Neuronal stem cell (in vitro differentiated cells): Measurements from ENCODE around the gene FMO5.
"Not testable (repeated sequence)": the region's sequence is repeated elsewhere in the genome, so short reads cannot be mapped to it uniquely, and the experiment has no call there.

Experiments used
- DNase-seq: peaks from one replicate; pipeline ENCODE4 v3.0.0-alpha.2; 2013; ENCODE audit warnings: low spot score
- H2AFZ ChIP-seq: one replicate; pipeline ENCODE4 v1.6.1; 2013; ENCODE audit warnings: mild to moderate bottlenecking, low read length, inconsistent platforms
- H2AK5ac ChIP-seq: 2 replicates; pipeline ENCODE4 v1.6.1; 2013; ENCODE audit warnings: low read depth, mild to moderate bottlenecking, inconsistent platforms, low read length, moderate library complexity, mixed read lengths
- H2BK120ac ChIP-seq: 2 replicates; pipeline ENCODE4 v1.6.1; 2013; ENCODE audit warnings: low read depth, mild to moderate bottlenecking, inconsistent platforms, low read length, moderate library complexity, mixed read lengths
- H2BK12ac ChIP-seq: one replicate; pipeline ENCODE4 v1.6.1; 2013; ENCODE audit warnings: low read length, inconsistent platforms
- H2BK15ac ChIP-seq: 2 replicates; pipeline ENCODE4 v1.6.1; 2013; ENCODE audit warnings: mild to moderate bottlenecking, low read length, inconsistent platforms, mixed read lengths
- H2BK5ac ChIP-seq: one replicate; pipeline ENCODE4 v1.6.1; 2013; ENCODE audit warnings: inconsistent platforms, mild to moderate bottlenecking, low read length, moderate library complexity
- H3K14ac ChIP-seq: one replicate; pipeline ENCODE4 v1.6.1; 2013; ENCODE audit warnings: low read length, inconsistent platforms
- H3K18ac ChIP-seq: 2 replicates; pipeline ENCODE4 v1.6.1; 2013; ENCODE audit warnings: low read length, inconsistent platforms
- H3K23ac ChIP-seq: 2 replicates; pipeline ENCODE4 v1.6.1; 2013; ENCODE audit warnings: low read depth, mild to moderate bottlenecking, mixed read lengths, low read length, inconsistent platforms; ENCODE audit not compliant: poor library complexity
- H3K27ac ChIP-seq: replicated peaks from 3 replicates; pipeline ENCODE4 v1.5.1; 2013; ENCODE audit warnings: low read length, inconsistent platforms
- H3K27me3 ChIP-seq, 3 experiments: 2 replicates each; pipeline ENCODE4 v1.6.1; 2013; ENCODE audit warnings: low read length in 3 of 3, mild to moderate bottlenecking in 2 of 3, inconsistent platforms in 1 of 3, low read depth in 1 of 3, mixed read lengths in 1 of 3, moderate library complexity in 1 of 3; ENCODE audit not compliant: control insufficient read depth in 3 of 3, insufficient read depth in 3 of 3
- H3K36me3 ChIP-seq, 2 donors: replicated peaks in 1 of 2; 2 replicates each; pipeline ENCODE4 v1.6.1; 2013; ENCODE audit warnings: low read length in 2 of 2; ENCODE audit not compliant: control insufficient read depth in 2 of 2, insufficient read depth in 2 of 2
- H3K4ac ChIP-seq: 2 replicates; pipeline ENCODE4 v1.6.1; 2013; ENCODE audit warnings: inconsistent platforms, mild to moderate bottlenecking, low read length, moderate library complexity
- H3K4me1 ChIP-seq, 2 donors: 1 replicate in 1 of 2; 2 replicates in 1 of 2; pipeline ENCODE4 v1.6.1; 2013; ENCODE audit warnings: low read length in 2 of 2, low read depth in 1 of 2; ENCODE audit not compliant: control insufficient read depth in 2 of 2, insufficient read depth in 1 of 2
- H3K4me2 ChIP-seq: one replicate; pipeline ENCODE4 v1.6.1; 2013; ENCODE audit warnings: mild to moderate bottlenecking, low read length, inconsistent platforms; ENCODE audit not compliant: insufficient read depth, poor library complexity, severe bottlenecking
- H3K4me3 ChIP-seq, 2 donors: 2 replicates each; pipeline ENCODE4 v1.5.1; 2013; ENCODE audit warnings: low read length in 2 of 2, mild to moderate bottlenecking in 2 of 2, inconsistent platforms in 1 of 2, moderate library complexity in 1 of 2
- H3K79me1 ChIP-seq: one replicate; pipeline ENCODE4 v1.6.1; 2013; ENCODE audit warnings: low read depth, mild to moderate bottlenecking, inconsistent platforms, low read length, moderate library complexity
- H3K9ac ChIP-seq: one replicate; pipeline ENCODE4 v1.6.1; 2013; ENCODE audit warnings: mild to moderate bottlenecking, low read depth, low read length, inconsistent platforms; ENCODE audit not compliant: poor library complexity
- H3K9me3 ChIP-seq, 2 donors: replicated peaks in 1 of 2; 2 replicates each; pipeline versions ENCODE3 to v1.6.1; 2013; ENCODE audit warnings: low read length in 2 of 2, mild to moderate bottlenecking in 2 of 2, inconsistent platforms in 1 of 2, low read depth in 1 of 2, mixed read lengths in 1 of 2, moderate library complexity in 1 of 2; ENCODE audit not compliant: control insufficient read depth in 2 of 2, insufficient read depth in 1 of 2
- H4K8ac ChIP-seq: one replicate; pipeline ENCODE4 v1.6.1; 2013; ENCODE audit warnings: low read depth, mild to moderate bottlenecking, inconsistent platforms, low read length, moderate library complexity
- H4K91ac ChIP-seq: one replicate; pipeline ENCODE4 v1.6.1; 2013; ENCODE audit warnings: low read length, low read depth, mild to moderate bottlenecking, inconsistent platforms; ENCODE audit not compliant: poor library complexity
- WGBS, 2 donors: extraction: QIAGEN DNeasy Blood & Tissue Kit; methylation state at CpG; one replicate each; pipeline ENCODE4 v1.1.7; 2013; ENCODE audit warnings: missing lambda C conversion rate in 2 of 2, mixed read lengths in 1 of 2; ENCODE audit not compliant: insufficient read length in 2 of 2, insufficient replicate concordance in 1 of 2; ENCODE audit errors: extremely low coverage in 2 of 2; 5-methylcytosine and 5-hydroxymethylcytosine counted together

Gene FMO5

DNA sequence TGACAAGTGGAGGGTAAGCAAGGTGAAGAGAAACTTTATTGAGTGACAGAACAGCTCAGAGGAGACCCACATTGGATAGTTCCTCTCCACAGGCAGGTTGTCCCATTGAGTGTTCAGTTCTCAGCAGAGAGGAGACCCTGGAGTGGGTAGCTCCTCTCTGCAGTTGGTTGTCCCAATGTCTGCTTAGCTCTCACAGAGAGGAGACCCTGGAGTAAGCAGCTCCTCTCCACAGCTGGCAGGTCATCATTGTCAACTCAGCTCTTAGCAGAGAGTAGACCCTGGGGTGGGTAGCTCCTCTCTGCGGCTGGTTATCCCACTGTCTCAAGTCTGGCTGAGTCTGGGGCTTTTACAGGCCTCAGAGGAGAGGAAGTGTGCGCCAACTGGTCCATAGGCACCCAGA lies 11.3 kb upstream of the FMO5 start:
- no peak overlapping the region for H3K18ac ChIP-seq
- H2BK12ac ChIP-seq = no peak overlapping the region
- no peak overlapping the region for H3K14ac ChIP-seq
- H2BK120ac ChIP-seq = no peak overlapping the region
- no peak overlapping the region for H3K23ac ChIP-seq
- H3K79me1 ChIP-seq = no peaks in the 10 kb centered on the region
- no peak overlapping the region for H2AFZ ChIP-seq
- H2BK15ac ChIP-seq = no peak overlapping the region
- WGBS, 2 donors = no CpG with 5 or more reads among the region's 2 CpGs
- H3K4me2 ChIP-seq = no peak overlapping the region
- H3K9me3 ChIP-seq = peaks cover 14 to 21% of the 10 kb centered on the region in 2 donors
- no peak overlapping the region for H2BK5ac ChIP-seq
- H3K9ac ChIP-seq = no peak overlapping the region
- no peak for DNase-seq
- no peak overlapping the region for H3K4me3 ChIP-seq
- peaks cover 0 to 1% of the 10 kb centered on the region in 2 donors for H3K4me1 ChIP-seq
- H3K27me3 ChIP-seq = no peaks in the 10 kb centered on the region
- H3K36me3 ChIP-seq = no peaks in the 10 kb centered on the region
- no peak overlapping the region for H4K91ac ChIP-seq
- no peak overlapping the region for H3K27ac ChIP-seq
- H2AK5ac ChIP-seq = no peak overlapping the region
- no peak overlapping the region for H4K8ac ChIP-seq
- H3K4ac ChIP-seq = no peak overlapping the region

- Histone ChIP-seq H3K14ac (no peak overlapping the region), H3K9ac (no peak overlapping the region), H2AK5ac (no peak overlapping the region), H3K4me2 (no peak overlapping the region), H2BK120ac (no peak overlapping the region), H3K36me3 (no peaks in the 10 kb centered on the region), H2BK12ac (no peak overlapping the region), H4K91ac (no peak overlapping the region), H3K4me3 (no peak overlapping the region), H3K9me3 (peaks cover 14 to 21% of the 10 kb centered on the region in 2 donors), H3K23ac (no peak overlapping the region), H3K18ac (no peak overlapping the region), H3K4ac (no peak overlapping the region), H2BK5ac (no peak overlapping the region), H2AFZ (no peak overlapping the region), H2BK15ac (no peak overlapping the region), H4K8ac (peak overlapping the region; percentile 89), H3K27ac (no peak overlapping the region), H3K27me3 (no peaks in the 10 kb centered on the region), H3K79me1 (no peaks in the 10 kb centered on the region), H3K4me1 (peaks cover 0 to 1% of the 10 kb centered on the region in 2 donors)
- no peak for DNase-seq
- WGBS, 2 donors = no CpG with 5 or more reads among the region's 1 CpG
Measured at GRCh38 chr1:147235822-147236221, 10.7 kb upstream of the FMO5 start.

DNA sequence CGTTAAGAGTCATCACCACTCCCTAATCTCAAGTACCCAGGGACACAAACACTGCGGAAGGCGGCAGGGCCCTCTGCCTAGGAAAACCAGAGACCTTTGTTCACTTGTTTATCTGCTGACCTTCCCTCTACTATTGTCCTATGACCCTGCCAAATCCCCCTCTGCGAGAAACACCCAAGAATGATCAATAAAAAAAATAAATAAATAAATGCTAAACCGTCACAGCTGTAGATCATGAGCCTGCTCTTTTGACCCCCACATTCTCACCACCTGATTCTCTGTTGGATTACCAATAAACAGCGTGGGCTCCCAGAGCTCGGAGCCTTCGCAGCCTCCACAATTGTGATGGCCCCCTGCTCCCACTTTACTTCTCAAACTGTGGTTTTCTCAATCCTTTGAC lies 8.8 kb upstream of the FMO5 start:
- H2AK5ac ChIP-seq, H4K91ac ChIP-seq, H2BK5ac ChIP-seq, H3K27ac ChIP-seq, DNase-seq, H2BK12ac ChIP-seq, H3K79me1 ChIP-seq, H3K14ac ChIP-seq, H4K8ac ChIP-seq, H3K27me3 ChIP-seq, H3K4ac ChIP-seq, H3K4me2 ChIP-seq, H3K9ac ChIP-seq, H3K18ac ChIP-seq, H2BK15ac ChIP-seq, H3K36me3 ChIP-seq, H3K4me1 ChIP-seq, H2AFZ ChIP-seq, H3K23ac ChIP-seq, H2BK120ac ChIP-seq, H3K4me3 ChIP-seq: not testable (repeated sequence)
- WGBS, 2 donors = no CpG with 5 or more reads among the region's 8 CpGs
- H3K9me3 ChIP-seq = peaks cover 14 to 21% of the 10 kb centered on the region in 2 donors

- not testable (repeated sequence) for H3K4me2 ChIP-seq, H3K4me3 ChIP-seq, H2AK5ac ChIP-seq, DNase-seq, H2BK15ac ChIP-seq, H4K8ac ChIP-seq, H3K79me1 ChIP-seq, H3K27me3 ChIP-seq, H2BK12ac ChIP-seq, H3K27ac ChIP-seq, H2BK5ac ChIP-seq, H3K9me3 ChIP-seq, H4K91ac ChIP-seq, H3K9ac ChIP-seq, H3K4ac ChIP-seq, H3K4me1 ChIP-seq, H3K23ac ChIP-seq, H2AFZ ChIP-seq, H3K36me3 ChIP-seq, H2BK120ac ChIP-seq, H3K14ac ChIP-seq, H3K18ac ChIP-seq
- WGBS, 2 donors = no CpG with 5 or more reads among the region's 5 CpGs
Measured at GRCh38 chr1:147231032-147231431, 5.9 kb upstream of the FMO5 start.
